CD1c-positive myeloid dendritic cell (primary cell): Measurements from ENCODE around the gene MGAT5.

Experiments used
- DNase-seq: peaks from one replicate; pipeline ENCODE4 v3.0.0-alpha.2; 2016; ENCODE audit errors: extremely low spot score

Gene MGAT5

GRCh38 chr2:134253117-134253704 lies 661 bp upstream of the MGAT5 start:
- DNase-seq = no peak

- no peak for DNase-seq
Measured at GRCh38 chr2:134254824-134255223, 952 bp downstream of the MGAT5 start.

DNA sequence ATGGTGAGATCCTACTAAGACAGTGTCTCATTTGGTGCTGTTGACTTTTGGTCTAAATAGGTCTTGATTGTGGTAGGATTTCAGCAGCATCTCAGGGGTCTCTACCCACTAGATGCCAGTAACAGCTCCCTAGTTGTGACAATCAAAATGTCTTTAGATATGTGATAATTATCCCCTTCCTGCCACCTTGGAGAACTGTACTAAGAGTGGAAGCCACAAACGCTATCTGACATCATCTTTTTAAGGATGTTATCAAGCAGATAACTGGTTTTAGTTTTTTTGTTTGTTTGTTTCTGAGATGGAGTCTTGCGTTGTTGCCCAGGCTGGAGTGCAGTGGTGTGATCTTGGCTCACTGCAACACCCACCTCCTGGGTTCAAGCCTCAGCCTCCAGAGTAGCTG lies 3.1 kb downstream of the MGAT5 start:
- DNase-seq = no peak

- DNase-seq = no peak
Measured at GRCh38 chr2:134257509-134257908, 3.6 kb downstream of the MGAT5 start.

DNA sequence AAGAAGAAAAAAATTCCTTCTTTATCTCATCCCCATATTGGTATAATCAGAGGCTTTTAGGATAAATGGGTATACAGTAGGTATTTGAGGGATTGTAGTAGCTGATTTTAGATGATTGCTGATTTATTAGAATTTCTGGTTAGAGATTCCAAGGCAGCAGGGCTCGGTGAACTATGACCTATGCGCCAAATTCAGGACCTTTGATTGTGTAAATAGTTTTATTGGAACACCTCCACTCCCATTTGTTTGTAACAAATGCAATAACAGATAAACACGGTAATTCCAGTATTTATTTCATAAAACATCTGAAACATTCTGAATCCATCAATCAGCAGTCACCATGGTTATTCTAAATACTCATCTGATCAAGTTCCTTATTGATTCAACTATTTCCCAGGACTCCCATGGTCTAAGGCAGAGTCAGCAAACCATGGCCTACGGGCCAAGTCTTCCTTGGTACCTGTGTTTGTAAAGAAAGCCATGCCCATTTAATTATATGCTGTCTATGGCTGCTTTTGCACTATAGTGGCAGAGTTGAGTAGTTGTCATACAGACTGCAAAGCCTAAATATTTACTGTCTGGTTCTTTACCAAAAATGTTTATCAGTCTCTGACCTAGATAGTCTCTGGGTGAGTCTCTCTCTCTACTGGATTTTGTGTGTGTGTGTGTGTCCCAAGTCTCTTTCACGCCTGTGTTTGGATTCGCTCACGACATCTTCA lies 4.3 kb downstream of the MGAT5 start:
- DNase-seq = no peak

DNA sequence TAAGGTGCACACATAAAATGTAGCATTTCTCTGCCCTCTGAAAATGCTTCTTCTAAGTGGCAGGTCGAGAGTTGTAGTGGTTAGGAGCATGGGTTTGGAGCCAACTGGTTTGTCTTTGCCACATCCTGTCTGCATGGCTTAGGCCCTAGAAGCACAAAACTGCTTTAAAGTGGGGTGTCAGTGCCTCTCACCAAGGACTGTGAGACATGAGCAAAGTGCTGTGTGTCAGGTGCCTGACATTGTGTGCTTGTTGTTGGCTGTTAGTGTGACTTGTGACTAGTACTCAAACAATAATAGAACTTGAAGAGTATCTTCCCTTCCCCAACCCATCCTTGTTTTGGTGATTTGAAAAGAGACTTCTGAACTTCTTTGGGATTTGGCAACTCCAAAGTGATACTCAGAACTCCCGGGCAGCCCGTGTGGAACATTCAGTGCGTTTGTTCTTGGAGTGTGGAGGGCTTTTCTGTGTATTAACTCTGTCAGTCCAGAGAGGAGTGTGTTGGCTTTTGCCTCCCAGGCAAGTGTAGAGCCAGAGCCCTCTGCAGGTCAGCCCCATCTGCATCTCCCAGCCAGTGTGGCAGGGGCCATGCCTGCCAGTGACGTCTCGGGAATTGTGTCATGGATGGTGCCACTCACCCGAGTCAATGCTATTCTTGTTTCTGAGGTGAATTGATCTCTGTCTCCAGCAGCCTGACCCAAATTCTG lies 5.0 kb downstream of the MGAT5 start:
- DNase-seq = peak; percentile 18

GRCh38 chr2:134259571-134259970 lies 5.7 kb downstream of the MGAT5 start:
- DNase-seq = no peak

DNA sequence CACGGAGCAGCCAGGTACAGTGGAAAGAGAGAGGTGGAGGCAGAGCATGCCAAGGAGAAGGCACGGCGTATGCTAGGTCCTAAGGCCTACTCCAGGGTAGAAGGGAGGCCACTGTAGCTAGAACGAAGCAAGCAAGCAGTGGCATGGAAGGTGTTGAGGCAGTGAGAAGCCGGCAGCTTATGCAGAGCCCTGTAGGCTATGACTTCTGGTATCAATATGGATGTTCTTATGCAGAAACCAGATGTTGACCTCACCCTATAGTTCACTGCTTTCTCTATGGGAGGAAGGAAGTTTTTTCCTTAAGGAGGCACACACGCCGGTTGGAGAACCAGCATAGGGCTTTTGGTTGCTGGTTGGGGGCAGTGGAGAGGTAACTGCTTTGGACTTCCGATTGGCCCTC lies 6.1 kb downstream of the MGAT5 start:
- DNase-seq = no peak

GRCh38 chr2:134260713-134261112 lies 6.8 kb downstream of the MGAT5 start:
- DNase-seq = no peak

DNA sequence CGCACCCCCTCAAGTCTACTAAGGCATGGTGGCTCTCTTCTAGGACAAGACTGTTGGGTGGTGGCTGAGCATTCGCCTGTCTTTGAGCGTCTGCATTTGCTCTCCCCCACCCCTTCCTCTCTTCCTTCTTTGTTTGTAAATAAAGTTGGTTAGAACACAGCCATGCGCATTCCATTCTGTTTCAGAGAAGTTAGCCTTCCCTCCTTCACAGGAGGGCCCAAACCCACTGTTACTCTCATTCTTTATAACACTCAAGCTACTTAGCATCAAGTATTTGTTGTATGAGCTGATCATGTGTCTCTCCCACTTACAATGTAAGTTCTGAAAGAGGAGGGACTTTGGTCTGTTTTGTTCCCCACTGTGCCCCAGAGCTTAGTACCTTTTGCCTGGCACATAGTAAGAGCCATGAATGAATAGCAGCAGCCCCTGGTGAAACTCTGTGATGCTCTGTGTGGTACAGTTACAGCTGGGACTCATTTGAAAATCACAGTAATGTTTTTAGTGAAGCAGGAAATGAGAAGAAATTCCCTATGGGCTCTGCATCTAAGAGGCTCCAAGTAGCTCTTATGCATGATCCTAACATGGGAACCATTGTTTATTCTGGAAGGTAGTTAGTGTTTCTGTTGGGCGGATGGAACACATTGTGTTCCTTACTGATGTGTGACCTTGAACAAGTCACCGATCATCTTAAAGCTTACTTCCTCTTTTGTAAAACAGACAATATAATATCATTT lies 7.7 kb downstream of the MGAT5 start:
- peak; percentile 7 for DNase-seq

- DNase-seq = no peak
Measured at GRCh38 chr2:134262684-134263083, 8.8 kb downstream of the MGAT5 start.

GRCh38 chr2:134268265-134268664 lies 14.4 kb downstream of the MGAT5 start:
- DNase-seq = no peak

GRCh38 chr2:134269230-134269629 lies 15.4 kb downstream of the MGAT5 start:
- no peak for DNase-seq

- no peak for DNase-seq
Measured at GRCh38 chr2:134269972-134270735, 16.3 kb downstream of the MGAT5 start.

DNA sequence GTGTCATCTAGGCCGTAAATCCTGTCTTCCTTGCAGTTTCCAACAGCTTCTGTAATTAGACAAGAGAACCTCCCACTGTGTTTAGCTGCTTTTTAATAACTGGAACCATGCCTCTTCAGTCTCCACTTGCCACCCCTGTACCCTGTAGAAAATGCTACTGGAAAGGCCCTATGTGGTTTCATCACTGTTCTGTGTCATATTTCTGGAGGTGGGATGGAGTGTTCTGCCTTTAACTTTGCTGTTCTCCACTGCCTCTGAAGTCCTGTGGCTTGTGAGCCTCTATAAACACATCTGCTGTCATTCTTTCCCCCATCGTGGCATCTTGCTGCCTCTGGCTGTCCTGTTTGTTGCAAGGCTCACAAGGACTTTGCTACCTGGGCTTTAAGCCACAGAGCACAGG lies 17.9 kb downstream of the MGAT5 start:
- no peak for DNase-seq

DNA sequence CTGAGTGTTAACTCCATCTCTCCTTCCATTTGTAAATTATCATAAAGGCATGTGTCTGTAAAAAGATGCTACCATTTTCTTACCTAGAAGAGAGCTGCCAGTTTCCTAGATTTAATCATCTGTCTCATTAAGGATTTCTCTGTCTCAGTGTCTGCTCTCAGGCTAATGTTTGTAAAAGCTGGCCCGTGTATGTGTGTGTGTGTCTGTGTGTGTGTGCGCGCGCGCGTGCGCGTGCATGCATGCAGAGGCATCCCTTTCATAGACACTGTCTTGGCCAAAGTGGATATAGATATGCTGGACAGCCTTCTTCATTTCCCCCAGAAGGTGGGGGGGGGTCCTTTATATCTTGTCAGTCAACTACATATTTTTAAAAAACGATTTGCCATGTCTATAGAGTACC lies 18.9 kb downstream of the MGAT5 start:
- DNase-seq = no peak

DNA sequence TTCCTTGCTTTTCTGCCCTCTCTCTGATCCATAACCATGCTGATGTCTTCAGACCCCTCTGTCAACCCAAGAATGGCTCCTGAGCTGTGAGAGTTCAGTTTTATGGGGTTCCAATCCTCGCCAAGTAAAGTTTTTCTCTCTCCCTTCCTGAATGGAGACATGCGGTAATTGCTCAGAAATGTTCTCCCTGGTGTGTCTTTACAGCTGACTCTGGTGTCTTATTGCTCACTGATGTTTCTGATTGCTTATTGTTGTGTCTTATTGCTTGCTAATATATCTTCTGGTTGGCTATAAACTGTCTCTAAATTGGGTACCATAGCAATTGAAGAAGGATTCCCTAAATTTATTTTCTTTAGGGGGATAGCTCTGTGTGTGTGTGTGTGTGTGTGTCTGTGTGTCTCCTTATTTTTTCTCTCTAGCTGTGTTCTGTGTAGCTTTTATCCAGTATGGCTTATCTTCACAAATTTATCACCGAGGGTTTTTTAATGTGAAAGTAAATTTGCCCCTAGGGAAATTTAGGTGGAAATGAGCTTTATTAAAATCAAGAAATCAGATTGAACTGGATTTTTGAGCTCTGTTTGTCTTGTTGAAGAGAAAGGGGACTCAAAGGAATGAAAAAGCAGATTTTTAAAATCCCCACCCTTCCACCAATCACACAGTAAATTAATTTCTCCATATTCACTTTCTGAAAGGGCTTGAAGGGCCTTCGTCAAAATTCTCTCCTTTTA lies 19.5 kb downstream of the MGAT5 start:
- DNase-seq = no peak

- no peak for DNase-seq
Measured at GRCh38 chr2:134274121-134274520, 20.2 kb downstream of the MGAT5 start.

DNA sequence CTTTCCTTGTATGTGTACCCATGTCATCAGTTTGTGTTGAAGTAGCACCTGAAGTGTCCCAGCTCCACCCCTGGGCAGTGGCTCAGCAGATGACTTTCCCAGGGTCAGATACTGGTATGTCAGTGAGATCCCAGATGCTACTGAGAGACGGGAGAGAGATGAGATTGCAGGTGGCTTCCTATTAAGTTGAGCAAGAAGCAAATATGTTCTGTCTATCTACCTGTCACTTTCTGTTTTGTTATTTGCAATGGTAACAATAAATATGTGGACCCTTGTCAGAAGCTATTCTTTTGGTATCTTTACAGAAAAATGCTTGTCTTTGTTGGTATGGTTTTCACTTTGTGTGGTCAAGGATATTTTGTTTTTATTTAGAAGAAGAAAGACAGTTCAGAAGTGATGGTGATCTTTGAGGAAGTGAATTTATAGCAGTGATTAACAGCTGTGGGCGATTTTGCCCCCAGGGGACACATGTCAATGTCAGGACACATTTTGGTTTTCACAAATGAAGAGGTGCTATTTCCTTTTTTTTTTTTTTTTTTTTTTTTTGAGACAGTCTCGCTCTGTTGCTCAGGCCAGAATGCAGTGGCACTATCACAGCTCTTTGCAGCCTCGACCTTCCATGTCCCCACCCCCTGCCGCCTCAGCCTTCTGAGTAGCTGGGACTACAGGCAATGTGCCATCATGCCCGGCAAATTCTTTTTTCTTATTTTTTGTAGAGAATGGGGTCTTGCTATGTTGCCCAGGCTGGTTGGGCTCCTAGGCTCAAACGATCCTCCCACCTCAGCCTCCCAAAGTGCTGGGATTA lies 21.4 kb downstream of the MGAT5 start:
- DNase-seq = peak; percentile 21
